ENCODE data around the gene GALT.

Gene GALT

GRCh38 chr9:34684145-34684544 is 37.7 kb downstream of the GALT start:
- FAIRE-seq (no peak), DNase-seq (ENCODE audit: low spot score) (no peak)

- DNase-seq (ENCODE audit: low spot score), result no peak
- no peak for FAIRE-seq
These were observed 38.3 kb downstream of the GALT start for GRCh38 chr9:34684816-34685215.

GRCh38 chr9:34685591-34685990 is 39.1 kb downstream of the GALT start:
- FAIRE-seq (no peak), DNase-seq (ENCODE audit: low spot score) (no peak)

- DNase-seq (ENCODE audit: low spot score) (no peak), FAIRE-seq (no peak)
These were observed 39.8 kb downstream of the GALT start for GRCh38 chr9:34686231-34686630.

- FAIRE-seq (no peak), DNase-seq (ENCODE audit: low spot score) (no peak)
These were observed 40.3 kb downstream of the GALT start for GRCh38 chr9:34686732-34687131.

- FAIRE-seq, result peak; percentile 9
These were observed 41.0 kb downstream of the GALT start for GRCh38 chr9:34687276-34688030.

GRCh38 chr9:34688329-34689115 is 42.0 kb downstream of the GALT start:
- FAIRE-seq (no peak), DNase-seq (ENCODE audit: low spot score) (no peak)

More at GRCh38 chr9:34687276-34688030, 41.0 kb downstream of the GALT start:
- no peak for DNase-seq (ENCODE audit: low spot score)

- no peak for FAIRE-seq
These were observed 42.6 kb downstream of the GALT start for GRCh38 chr9:34689116-34689470.

GRCh38 chr9:34689512-34689911 is 43.0 kb downstream of the GALT start:
- DNase-seq (ENCODE audit: low spot score), result no peak
- FAIRE-seq, result no peak

More at GRCh38 chr9:34689116-34689470, 42.6 kb downstream of the GALT start:
- DNase-seq (ENCODE audit: low spot score), result no peak

- FAIRE-seq (no peak), DNase-seq (ENCODE audit: low spot score) (no peak)
These were observed 44.8 kb downstream of the GALT start, which contains the start of gene CCL19 for GRCh38 chr9:34690983-34691935. CCL19 (minus strand) TSS chr9:34691276; CDS start chr9:34691139, 137 bp downstream.

- DNase-seq (ENCODE audit: low spot score) (no peak), FAIRE-seq (no peak)
These were observed 45.5 kb downstream of the GALT start for GRCh38 chr9:34691936-34692315.

GRCh38 chr9:34693560-34693959 is 47.1 kb downstream of the GALT start:
- FAIRE-seq (no peak), DNase-seq (ENCODE audit: low spot score) (no peak)

GRCh38 chr9:34694811-34695210 is 48.3 kb downstream of the GALT start:
- no peak for FAIRE-seq
- DNase-seq (ENCODE audit: low spot score), result no peak
